Measurements from ENCODE around the gene AP1G1. TPM values are rescaled to one million over a fixed set of nuclear protein-coding genes. Genes with fewer than 3 reads are reported as not detected.

Gene AP1G1
- total RNA-seq, 1 donor from 2014 or later, result 61.1 TPM

GRCh38 chr16:71769222-71769621, 39.4 kb downstream of the AP1G1 start:
- H3K4me1 ChIP-seq (ENCODE audit: control insufficient read depth in 3 of 3, insufficient read depth in 3 of 3, low read length in 3 of 3), result peaks cover 9 to 15% (median 11%) of the 10 kb centered on the region in 3 donors
- peaks cover 18 to 39% (median 36%) of the 10 kb centered on the region in 3 donors for H3K36me3 ChIP-seq (ENCODE audit: control insufficient read depth in 3 of 3, insufficient read depth in 3 of 3, low read length in 3 of 3)
- H3K27me3 ChIP-seq (ENCODE audit: control insufficient read depth in 3 of 3, insufficient read depth in 3 of 3, low read length in 3 of 3), result no peaks in the 10 kb centered on the region
- H3K27ac ChIP-seq (ENCODE audit: low read depth, low read length), result no peak overlapping the region
- H3K4me3 ChIP-seq (ENCODE audit: low read length in 3 of 3), result no peak overlapping the region
- H3K9me3 ChIP-seq (ENCODE audit: control insufficient read depth in 3 of 3, low read length in 3 of 3), result no peaks in the 10 kb centered on the region
- H3K9ac ChIP-seq (ENCODE audit: low read depth in 1 of 3, low read length in 3 of 3), result no peak overlapping the region

GRCh38 chr16:71767060-71767900, 41.4 kb downstream of the AP1G1 start:
- Histone ChIP-seq H3K9ac (ENCODE audit: low read depth in 1 of 3, low read length in 3 of 3) (peak overlapping the region in 1 of 3 donors; percentile 63), H3K4me1 (ENCODE audit: control insufficient read depth in 3 of 3, insufficient read depth in 3 of 3, low read length in 3 of 3) (peaks cover 9 to 15% (median 11%) of the 10 kb centered on the region in 3 donors), H3K27ac (ENCODE audit: low read depth, low read length) (peak overlapping the region; percentile 26), H3K36me3 (ENCODE audit: control insufficient read depth in 3 of 3, insufficient read depth in 3 of 3, low read length in 3 of 3) (peaks cover 16 to 45% (median 39%) of the 10 kb centered on the region in 3 donors), H3K9me3 (ENCODE audit: control insufficient read depth in 3 of 3, low read length in 3 of 3) (no peaks in the 10 kb centered on the region), H3K27me3 (ENCODE audit: control insufficient read depth in 3 of 3, insufficient read depth in 3 of 3, low read length in 3 of 3) (no peaks in the 10 kb centered on the region), H3K4me3 (ENCODE audit: low read length in 3 of 3) (no peak overlapping the region)

DNA sequence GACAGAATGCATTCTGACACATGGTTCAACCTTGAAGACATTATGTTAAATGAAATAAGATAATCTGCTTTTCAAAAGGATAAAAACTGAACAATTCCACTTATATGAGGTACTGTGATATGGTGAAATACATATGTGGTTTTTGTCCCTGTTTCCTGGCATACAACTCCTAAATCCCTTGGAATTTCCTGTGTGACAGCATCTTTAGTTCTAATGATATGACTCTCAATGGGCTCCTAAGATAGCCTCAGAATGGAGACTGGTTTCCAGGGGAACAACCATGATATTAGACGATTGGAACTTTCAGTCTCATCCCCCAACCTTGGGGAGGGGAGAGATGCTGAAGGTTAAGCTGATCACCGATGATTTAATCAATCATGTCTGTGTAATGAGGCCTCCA, 46.4 kb downstream of the AP1G1 start:
- H3K27ac ChIP-seq (ENCODE audit: low read depth, low read length), result no peak overlapping the region
- peaks cover 9 to 13% (median 9%) of the 10 kb centered on the region in 3 donors for H3K4me1 ChIP-seq (ENCODE audit: control insufficient read depth in 3 of 3, insufficient read depth in 3 of 3, low read length in 3 of 3)
- no peak overlapping the region for H3K9ac ChIP-seq (ENCODE audit: low read depth in 1 of 3, low read length in 3 of 3)
- no peaks in the 10 kb centered on the region for H3K27me3 ChIP-seq (ENCODE audit: control insufficient read depth in 3 of 3, insufficient read depth in 3 of 3, low read length in 3 of 3)
- peaks cover 15 to 45% (median 42%) of the 10 kb centered on the region in 3 donors for H3K36me3 ChIP-seq (ENCODE audit: control insufficient read depth in 3 of 3, insufficient read depth in 3 of 3, low read length in 3 of 3)
- no peaks in the 10 kb centered on the region for H3K9me3 ChIP-seq (ENCODE audit: control insufficient read depth in 3 of 3, low read length in 3 of 3)
- no peak overlapping the region for H3K4me3 ChIP-seq (ENCODE audit: low read length in 3 of 3)

DNA sequence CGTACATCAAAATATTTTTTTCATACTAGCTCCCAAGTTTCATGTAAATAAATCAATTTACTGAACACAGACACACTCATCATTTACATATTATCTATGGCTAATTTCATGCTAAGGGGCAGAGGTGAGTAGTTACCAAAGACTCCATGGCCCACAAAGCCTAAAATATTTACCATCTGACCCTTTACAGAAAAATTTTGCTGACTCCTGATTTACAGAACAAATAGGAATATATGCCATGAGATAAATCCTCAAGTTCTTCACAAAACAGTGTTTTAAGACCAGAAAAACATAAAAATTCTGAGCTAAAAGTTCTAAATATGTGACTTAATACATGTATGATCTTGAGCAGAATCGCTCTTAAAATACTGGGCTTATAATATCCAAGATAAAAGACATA, 47.5 kb downstream of the AP1G1 start:
- Histone ChIP-seq H3K27me3 (ENCODE audit: control insufficient read depth in 3 of 3, insufficient read depth in 3 of 3, low read length in 3 of 3) (no peaks in the 10 kb centered on the region), H3K4me3 (ENCODE audit: low read length in 3 of 3) (no peak overlapping the region), H3K9me3 (ENCODE audit: control insufficient read depth in 3 of 3, low read length in 3 of 3) (no peaks in the 10 kb centered on the region), H3K27ac (ENCODE audit: low read depth, low read length) (no peak overlapping the region), H3K4me1 (ENCODE audit: control insufficient read depth in 3 of 3, insufficient read depth in 3 of 3, low read length in 3 of 3) (peaks cover 0 to 8% (median 3%) of the 10 kb centered on the region in 3 donors), H3K36me3 (ENCODE audit: control insufficient read depth in 3 of 3, insufficient read depth in 3 of 3, low read length in 3 of 3) (peaks cover 17 to 53% (median 45%) of the 10 kb centered on the region in 3 donors), H3K9ac (ENCODE audit: low read depth in 1 of 3, low read length in 3 of 3) (no peak overlapping the region)

- Histone ChIP-seq H3K9ac (ENCODE audit: low read depth in 1 of 3, low read length in 3 of 3) (no peak overlapping the region), H3K9me3 (ENCODE audit: control insufficient read depth in 3 of 3, low read length in 3 of 3) (no peaks in the 10 kb centered on the region), H3K4me1 (ENCODE audit: control insufficient read depth in 3 of 3, insufficient read depth in 3 of 3, low read length in 3 of 3) (peaks cover 0 to 8% (median 3%) of the 10 kb centered on the region in 3 donors), H3K27ac (ENCODE audit: low read depth, low read length) (peak overlapping the region; percentile 41), H3K4me3 (ENCODE audit: low read length in 3 of 3) (no peak overlapping the region), H3K27me3 (ENCODE audit: control insufficient read depth in 3 of 3, insufficient read depth in 3 of 3, low read length in 3 of 3) (no peaks in the 10 kb centered on the region), H3K36me3 (ENCODE audit: control insufficient read depth in 3 of 3, insufficient read depth in 3 of 3, low read length in 3 of 3) (peaks cover 33 to 62% (median 52%) of the 10 kb centered on the region in 3 donors)
Observed at GRCh38 chr16:71758293-71758760, 50.3 kb downstream of the AP1G1 start.

GRCh38 chr16:71754652-71755051, 54.0 kb downstream of the AP1G1 start:
- Histone ChIP-seq H3K9ac (ENCODE audit: low read depth in 1 of 3, low read length in 3 of 3) (no peak overlapping the region), H3K36me3 (ENCODE audit: control insufficient read depth in 3 of 3, insufficient read depth in 3 of 3, low read length in 3 of 3) (peaks cover 26 to 50% (median 49%) of the 10 kb centered on the region in 3 donors), H3K27me3 (ENCODE audit: control insufficient read depth in 3 of 3, insufficient read depth in 3 of 3, low read length in 3 of 3) (no peaks in the 10 kb centered on the region), H3K27ac (ENCODE audit: low read depth, low read length) (no peak overlapping the region), H3K4me1 (ENCODE audit: control insufficient read depth in 3 of 3, insufficient read depth in 3 of 3, low read length in 3 of 3) (peaks cover 0 to 8% (median 3%) of the 10 kb centered on the region in 3 donors), H3K9me3 (ENCODE audit: control insufficient read depth in 3 of 3, low read length in 3 of 3) (no peaks in the 10 kb centered on the region), H3K4me3 (ENCODE audit: low read length in 3 of 3) (no peak overlapping the region)

DNA sequence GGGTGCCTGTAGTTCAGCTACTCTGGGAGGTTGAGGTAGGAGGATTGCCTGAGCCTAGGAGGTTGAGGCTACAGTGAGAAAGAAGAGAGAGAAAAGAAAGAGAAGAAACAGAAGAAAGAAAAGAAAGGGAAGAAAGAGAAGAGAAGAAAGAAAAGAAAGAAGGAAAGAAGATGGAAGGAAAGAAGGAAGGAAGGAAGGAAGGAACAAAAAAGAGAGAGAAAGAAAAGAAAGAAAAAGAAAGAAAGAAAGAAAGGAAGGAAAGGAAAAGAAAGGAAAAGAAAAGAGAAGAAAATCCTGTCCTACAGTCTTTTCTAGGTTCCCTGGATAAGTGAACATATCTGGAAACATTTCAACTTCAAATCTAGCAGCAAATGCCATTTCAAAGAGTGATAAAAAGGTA, 54.5 kb downstream of the AP1G1 start:
- Histone ChIP-seq H3K4me3 (ENCODE audit: low read length in 3 of 3) (no peak overlapping the region), H3K27me3 (ENCODE audit: control insufficient read depth in 3 of 3, insufficient read depth in 3 of 3, low read length in 3 of 3) (no peaks in the 10 kb centered on the region), H3K36me3 (ENCODE audit: control insufficient read depth in 3 of 3, insufficient read depth in 3 of 3, low read length in 3 of 3) (peaks cover 26 to 55% (median 50%) of the 10 kb centered on the region in 3 donors), H3K9me3 (ENCODE audit: control insufficient read depth in 3 of 3, low read length in 3 of 3) (no peaks in the 10 kb centered on the region), H3K27ac (ENCODE audit: low read depth, low read length) (no peak overlapping the region), H3K4me1 (ENCODE audit: control insufficient read depth in 3 of 3, insufficient read depth in 3 of 3, low read length in 3 of 3) (peaks cover 0 to 8% (median 3%) of the 10 kb centered on the region in 3 donors), H3K9ac (ENCODE audit: low read depth in 1 of 3, low read length in 3 of 3) (no peak overlapping the region)

GRCh38 chr16:71748226-71748625, 60.4 kb downstream of the AP1G1 start:
- H3K4me1 ChIP-seq (ENCODE audit: control insufficient read depth in 3 of 3, insufficient read depth in 3 of 3, low read length in 3 of 3), result peaks cover 5 to 9% (median 7%) of the 10 kb centered on the region in 3 donors
- no peak overlapping the region for H3K4me3 ChIP-seq (ENCODE audit: low read length in 3 of 3)
- peaks cover 12 to 50% (median 43%) of the 10 kb centered on the region in 3 donors for H3K36me3 ChIP-seq (ENCODE audit: control insufficient read depth in 3 of 3, insufficient read depth in 3 of 3, low read length in 3 of 3)
- H3K9me3 ChIP-seq (ENCODE audit: control insufficient read depth in 3 of 3, low read length in 3 of 3), result no peaks in the 10 kb centered on the region
- no peak overlapping the region for H3K9ac ChIP-seq (ENCODE audit: low read depth in 1 of 3, low read length in 3 of 3)
- no peaks in the 10 kb centered on the region for H3K27me3 ChIP-seq (ENCODE audit: control insufficient read depth in 3 of 3, insufficient read depth in 3 of 3, low read length in 3 of 3)
- H3K27ac ChIP-seq (ENCODE audit: low read depth, low read length), result peak overlapping the region; percentile 1

GRCh38 chr16:71746442-71747046, 62.1 kb downstream of the AP1G1 start:
- Histone ChIP-seq H3K36me3 (ENCODE audit: control insufficient read depth in 3 of 3, insufficient read depth in 3 of 3, low read length in 3 of 3) (peaks cover 11 to 49% (median 46%) of the 10 kb centered on the region in 3 donors), H3K9ac (ENCODE audit: low read depth in 1 of 3, low read length in 3 of 3) (no peak overlapping the region), H3K27me3 (ENCODE audit: control insufficient read depth in 3 of 3, insufficient read depth in 3 of 3, low read length in 3 of 3) (no peaks in the 10 kb centered on the region), H3K27ac (ENCODE audit: low read depth, low read length) (no peak overlapping the region), H3K4me3 (ENCODE audit: low read length in 3 of 3) (no peak overlapping the region), H3K4me1 (ENCODE audit: control insufficient read depth in 3 of 3, insufficient read depth in 3 of 3, low read length in 3 of 3) (peaks cover 5 to 9% (median 7%) of the 10 kb centered on the region in 3 donors), H3K9me3 (ENCODE audit: control insufficient read depth in 3 of 3, low read length in 3 of 3) (no peaks in the 10 kb centered on the region)

- H3K4me3 ChIP-seq (ENCODE audit: low read length in 3 of 3), result no peak overlapping the region
- H3K9me3 ChIP-seq (ENCODE audit: control insufficient read depth in 3 of 3, low read length in 3 of 3), result no peaks in the 10 kb centered on the region
- no peak overlapping the region for H3K9ac ChIP-seq (ENCODE audit: low read depth in 1 of 3, low read length in 3 of 3)
- no peaks in the 10 kb centered on the region for H3K4me1 ChIP-seq (ENCODE audit: control insufficient read depth in 3 of 3, insufficient read depth in 3 of 3, low read length in 3 of 3)
- no peaks in the 10 kb centered on the region for H3K27me3 ChIP-seq (ENCODE audit: control insufficient read depth in 3 of 3, insufficient read depth in 3 of 3, low read length in 3 of 3)
- peaks cover 19 to 51% (median 48%) of the 10 kb centered on the region in 3 donors for H3K36me3 ChIP-seq (ENCODE audit: control insufficient read depth in 3 of 3, insufficient read depth in 3 of 3, low read length in 3 of 3)
- no peak overlapping the region for H3K27ac ChIP-seq (ENCODE audit: low read depth, low read length)
Observed at GRCh38 chr16:71738855-71739254, 69.8 kb downstream of the AP1G1 start.
